HepG2 (cell line): ENCODE results near the gene SMYD5. TPM values are rescaled to one million over a fixed set of nuclear protein-coding genes. Genes with fewer than 3 reads are reported as not detected.
A peak's percentile ranks its signal among the peaks of the same experiment; 100 is the strongest.

Experiments used
- CCDC6 ChIP-seq: sonication (generic); formaldehyde crosslinking; IDR thresholded peaks from 2 replicates; pipeline ENCODE4 v1.8.1; 2022; ENCODE audit warnings: mild to moderate bottlenecking, missing genetic modification reagents, moderate library complexity
- CREM ChIP-seq, 2 experiments: sonication (generic) in 1 of 2; formaldehyde crosslinking in 1 of 2; IDR thresholded peaks; 2 replicates each; pipeline versions ENCODE4 v1.4.0 to v1.6.1; 2016 to 2020; ENCODE audit warnings: antibody characterized with exemption in 1 of 2, mild to moderate bottlenecking in 1 of 2, missing genetic modification reagents in 1 of 2
- GTF3A ChIP-seq: sonication (generic); formaldehyde crosslinking; conservative IDR thresholded peaks from 2 replicates; pipeline ENCODE4 v1.4.0; 2020; ENCODE audit warnings: mild to moderate bottlenecking, missing genetic modification reagents
- HIC2 ChIP-seq: sonication (generic); formaldehyde crosslinking; IDR thresholded peaks from 2 replicates; pipeline ENCODE4 v1.9.0; 2022; ENCODE audit warnings: low read depth, missing genetic modification reagents
- HOXA5 ChIP-seq: sonication (generic); formaldehyde crosslinking; IDR thresholded peaks from 2 replicates; pipeline ENCODE4 v1.4.0; 2020; ENCODE audit warnings: missing genetic modification reagents
- HOXA9 ChIP-seq: sonication (generic); formaldehyde crosslinking; IDR thresholded peaks from 2 replicates; pipeline ENCODE4 v1.8.1; 2022; ENCODE audit warnings: missing genetic modification reagents, mild to moderate bottlenecking, moderate library complexity, borderline replicate concordance
- KLF15 ChIP-seq: sonication (generic); formaldehyde crosslinking; IDR thresholded peaks from 2 replicates; pipeline ENCODE4 v1.8.1; 2023; ENCODE audit warnings: borderline replicate concordance, mild to moderate bottlenecking, inconsistent platforms, missing genetic modification reagents, mixed read lengths
- MATR3 ChIP-seq: sonication (generic); formaldehyde crosslinking; IDR thresholded peaks from 2 replicates; pipeline ENCODE4 v1.4.0; 2020; ENCODE audit warnings: missing genetic modification reagents
- NR2C2 ChIP-seq: sonication (generic); formaldehyde crosslinking; IDR thresholded peaks from 2 replicates; pipeline ENCODE4 v1.4.0; 2020; ENCODE audit warnings: missing genetic modification reagents, mild to moderate bottlenecking, moderate library complexity, borderline replicate concordance
- RAD21 ChIP-seq: fragments of 450-650 bp; formaldehyde crosslinking; IDR thresholded peaks from 2 replicates; pipeline ENCODE4 v1.5.0; 2020; ENCODE audit warnings: mild to moderate bottlenecking
- RERE ChIP-seq: IDR thresholded peaks from 2 replicates; pipeline ENCODE4 v1.6.1; 2016; ENCODE audit warnings: low read depth, missing genetic modification reagents, missing compliant biosample characterization
- SAP130 ChIP-seq: IDR thresholded peaks from 2 replicates; pipeline ENCODE4 v1.6.1; 2016; ENCODE audit warnings: low read depth
- SIX4 ChIP-seq: sonication (generic); formaldehyde crosslinking; IDR thresholded peaks from 2 replicates; pipeline ENCODE4 v1.4.0; 2020; ENCODE audit warnings: missing genetic modification reagents
- SUZ12 ChIP-seq: fragments of 150-350 bp; IDR thresholded peaks from 2 replicates; pipeline ENCODE4 v1.6.1; 2014; ENCODE audit warnings: low read depth, low read length
- ZBTB38 ChIP-seq: sonication (generic); formaldehyde crosslinking; IDR thresholded peaks from 2 replicates; pipeline ENCODE4 v1.5.1; 2020; ENCODE audit warnings: mild to moderate bottlenecking, missing genetic modification reagents
- ZFP1 ChIP-seq: IDR thresholded peaks from 2 replicates; pipeline ENCODE4 v1.6.1; 2016
- ZNF235 ChIP-seq: sonication (generic); formaldehyde crosslinking; IDR thresholded peaks from 2 replicates; pipeline ENCODE4 v1.8.1; 2023; ENCODE audit warnings: mild to moderate bottlenecking, missing genetic modification reagents, borderline replicate concordance
- ZNF34 ChIP-seq: sonication (generic); formaldehyde crosslinking; IDR thresholded peaks from 2 replicates; pipeline ENCODE4 v1.4.0; 2020; ENCODE audit warnings: mild to moderate bottlenecking, missing genetic modification reagents, borderline replicate concordance
- ZNF446 ChIP-seq: sonication (generic); formaldehyde crosslinking; IDR thresholded peaks from 2 replicates; pipeline ENCODE4 v1.5.0; 2020; ENCODE audit warnings: mild to moderate bottlenecking, missing genetic modification reagents
- ZNF543 ChIP-seq: sonication (generic); formaldehyde crosslinking; IDR thresholded peaks from 2 replicates; pipeline ENCODE4 v1.4.0; 2020; ENCODE audit warnings: mild to moderate bottlenecking, missing genetic modification reagents
- ZNF768 ChIP-seq: sonication (generic); formaldehyde crosslinking; IDR thresholded peaks from 2 replicates; pipeline ENCODE4 v1.4.0; 2020; ENCODE audit warnings: missing genetic modification reagents
- ZNF776 ChIP-seq: sonication (generic); formaldehyde crosslinking; IDR thresholded peaks from 2 replicates; pipeline ENCODE4 v1.4.0; 2020; ENCODE audit warnings: mild to moderate bottlenecking, missing genetic modification reagents
- ZNF891 ChIP-seq: sonication (generic); formaldehyde crosslinking; IDR thresholded peaks from 2 replicates; pipeline ENCODE4 v1.5.0; 2020; ENCODE audit warnings: mild to moderate bottlenecking, missing genetic modification reagents
- polyA plus RNA-seq, 8 experiments: library from polyadenylated mRNA; depleted of rRNA in 3 of 8; stranded (reverse) in 7 of 8; unstranded in 1 of 8; fragments of >200 nt; fragmentation: Illumina TruSeq in 4 of 8; extraction: Trizol in 4 of 8; gene quantifications; 2 replicates each; pipeline versions ENCODE4 v1.2.1 to v1.2.3, GENCODE V29; 2011 to 2016; ENCODE audit warnings: low read depth in 4 of 8, missing spikeins in 1 of 8, mixed read lengths in 1 of 8; ENCODE audit not compliant: insufficient read depth in 1 of 8
- total RNA-seq, 5 experiments: library from RNA; depleted of rRNA; stranded (reverse); fragments of >200 nt; fragmentation: Illumina TruSeq; extraction: Trizol; gene quantifications; 2 replicates each; pipeline ENCODE4 v1.2.3, GENCODE V29; 2016; ENCODE audit warnings: low read depth in 1 of 5

The SMYD5 gene
- total and polyA plus RNA-seq, 2 of the 13 experiments (the other 11 are each of a cell fraction or from before 2014, with no cell fraction given), result 55.8 to 70.4 TPM

- TF ChIP-seq ZNF776 (peak; percentile 28), NR2C2 (CRISPR knock-in tag) (0 out of 2 replicates have a peak, but pooled peaks have one; percentile 40), ZNF235 (CRISPR knock-in tag) (peak; percentile 27; the same call in 1 of the 2 replicates), RERE (CRISPR knock-in tag) (no peak), ZNF768 (peak; percentile 19; the same call in 1 of the 2 replicates), ZNF34 (CRISPR knock-in tag) (0 out of 2 replicates have a peak, but pooled peaks have one; percentile 42), SUZ12 (no peak), HOXA5 (no peak), CREM (IDR thresholded peaks at IDR 0.05) (no peak), CREM (CRISPR knock-in tag; IDR thresholded peaks at IDR 0.05) (no peak), RAD21 (CRISPR knock-in tag) (peak; percentile 65), ZFP1 (no peak), CCDC6 (CRISPR knock-in tag) (peak; percentile 40), HIC2 (no peak), KLF15 (CRISPR knock-in tag) (no peak), SIX4 (0 out of 2 replicates have a peak, but pooled peaks have one; percentile 15), ZNF446 (0 out of 2 replicates have a peak, but pooled peaks have one; percentile 10), MATR3 (CRISPR knock-in tag) (peak; percentile 87; the same call in 1 of the 2 replicates), ZNF891 (CRISPR knock-in tag) (0 out of 2 replicates have a peak, but pooled peaks have one; percentile 17), HOXA9 (peak; percentile 21; the same call in 1 of the 2 replicates), ZBTB38 (CRISPR knock-in tag) (0 out of 2 replicates have a peak, but pooled peaks have one; percentile 8), GTF3A (CRISPR knock-in tag) (peak; percentile 94; the same call in 1 of the 2 replicates), ZNF543 (CRISPR knock-in tag) (0 out of 2 replicates have a peak, but pooled peaks have one; percentile 54), SAP130 (no peak)
Observed at GRCh38 chr2:73232403-73233153, 18.5 kb downstream of the SMYD5 start (continued).
